Measurements from ENCODE around the gene NDUFS3. TPM values are rescaled to one million over a fixed set of nuclear protein-coding genes. Genes with fewer than 3 reads are reported as not detected.

Gene NDUFS3
- polyA plus RNA-seq, 2 donors, result 126 to 151 TPM

GRCh38 chr11:47595029-47595428 is 16.2 kb downstream of the NDUFS3 start:
- Histone ChIP-seq H3K9me3 (ENCODE audit: control insufficient read depth in 2 of 2, insufficient read depth in 1 of 2, low read depth in 1 of 2, low read length in 1 of 2) (peaks cover 1 to 3% of the 10 kb centered on the region in 2 donors), H3K27me3 (ENCODE audit: control insufficient read depth in 1 of 2, insufficient read depth in 2 of 2, low read length in 2 of 2) (peaks cover 0 to 10% of the 10 kb centered on the region in 2 donors), H3K36me3 (ENCODE audit: control insufficient read depth in 2 of 2, insufficient read depth in 2 of 2, low read length in 1 of 2) (no peaks in the 10 kb centered on the region), H3K27ac (ENCODE audit: low read depth in 2 of 2, low read length in 1 of 2) (no peak overlapping the region), H3K4me1 (ENCODE audit: control insufficient read depth in 2 of 2, insufficient read depth in 2 of 2, low read length in 1 of 2) (peaks cover 4 to 5% of the 10 kb centered on the region in 2 donors), H3K4me3 (ENCODE audit: low read depth in 1 of 2, low read length in 2 of 2) (no peak overlapping the region)
- WGBS, 2 donors, result 68 to 72% methylated on average over 7 of the region's 7 CpGs

- H3K4me3 ChIP-seq (ENCODE audit: low read depth in 1 of 2, low read length in 2 of 2), result no peak overlapping the region
- WGBS, 2 donors, result 100% methylated on average over 1 of the region's 1 CpG
- no peaks in the 10 kb centered on the region for H3K36me3 ChIP-seq (ENCODE audit: control insufficient read depth in 2 of 2, insufficient read depth in 2 of 2, low read length in 1 of 2)
- no peak overlapping the region for H3K27ac ChIP-seq (ENCODE audit: low read depth in 2 of 2, low read length in 1 of 2)
- peaks cover 3 to 4% of the 10 kb centered on the region in 2 donors for H3K4me1 ChIP-seq (ENCODE audit: control insufficient read depth in 2 of 2, insufficient read depth in 2 of 2, low read length in 1 of 2)
- H3K27me3 ChIP-seq (ENCODE audit: control insufficient read depth in 1 of 2, insufficient read depth in 2 of 2, low read length in 2 of 2), result peaks cover 0 to 9% of the 10 kb centered on the region in 2 donors
- peaks cover 0 to 3% of the 10 kb centered on the region in 2 donors for H3K9me3 ChIP-seq (ENCODE audit: control insufficient read depth in 2 of 2, insufficient read depth in 1 of 2, low read depth in 1 of 2, low read length in 1 of 2)
Observed at GRCh38 chr11:47595967-47596366, 17.1 kb downstream of the NDUFS3 start.

- Histone ChIP-seq H3K9me3 (ENCODE audit: control insufficient read depth in 2 of 2, insufficient read depth in 1 of 2, low read depth in 1 of 2, low read length in 1 of 2) (peaks cover 0 to 3% of the 10 kb centered on the region in 2 donors), H3K4me1 (ENCODE audit: control insufficient read depth in 2 of 2, insufficient read depth in 2 of 2, low read length in 1 of 2) (no peaks in the 10 kb centered on the region), H3K27ac (ENCODE audit: low read depth in 2 of 2, low read length in 1 of 2) (no peak overlapping the region), H3K27me3 (ENCODE audit: control insufficient read depth in 1 of 2, insufficient read depth in 2 of 2, low read length in 2 of 2) (no peaks in the 10 kb centered on the region), H3K36me3 (ENCODE audit: control insufficient read depth in 2 of 2, insufficient read depth in 2 of 2, low read length in 1 of 2) (no peaks in the 10 kb centered on the region), H3K4me3 (ENCODE audit: low read depth in 1 of 2, low read length in 2 of 2) (no peak overlapping the region)
- WGBS, 2 donors, result 75 to 82% methylated on average over 4 of the region's 4 CpGs
Observed at GRCh38 chr11:47599902-47600301, 21.0 kb downstream of the NDUFS3 start.

GRCh38 chr11:47603295-47603694 is 24.4 kb downstream of the NDUFS3 start:
- 89 to 94% methylated on average over 4 of the region's 4 CpGs for WGBS, 2 donors
- Histone ChIP-seq H3K4me3 (ENCODE audit: low read depth in 1 of 2, low read length in 2 of 2) (no peak overlapping the region), H3K27ac (ENCODE audit: low read depth in 2 of 2, low read length in 1 of 2) (no peak overlapping the region), H3K9me3 (ENCODE audit: control insufficient read depth in 2 of 2, insufficient read depth in 1 of 2, low read depth in 1 of 2, low read length in 1 of 2) (no peaks in the 10 kb centered on the region), H3K36me3 (ENCODE audit: control insufficient read depth in 2 of 2, insufficient read depth in 2 of 2, low read length in 1 of 2) (no peaks in the 10 kb centered on the region), H3K4me1 (ENCODE audit: control insufficient read depth in 2 of 2, insufficient read depth in 2 of 2, low read length in 1 of 2) (no peaks in the 10 kb centered on the region), H3K27me3 (ENCODE audit: control insufficient read depth in 1 of 2, insufficient read depth in 2 of 2, low read length in 2 of 2) (no peaks in the 10 kb centered on the region)

- no peaks in the 10 kb centered on the region for H3K36me3 ChIP-seq (ENCODE audit: control insufficient read depth in 2 of 2, insufficient read depth in 2 of 2, low read length in 1 of 2)
- no peaks in the 10 kb centered on the region for H3K9me3 ChIP-seq (ENCODE audit: control insufficient read depth in 2 of 2, insufficient read depth in 1 of 2, low read depth in 1 of 2, low read length in 1 of 2)
- no peaks in the 10 kb centered on the region for H3K4me1 ChIP-seq (ENCODE audit: control insufficient read depth in 2 of 2, insufficient read depth in 2 of 2, low read length in 1 of 2)
- H3K4me3 ChIP-seq (ENCODE audit: low read depth in 1 of 2, low read length in 2 of 2), result no peak overlapping the region
- WGBS, 2 donors, result 83 to 91% methylated on average over 3 of the region's 3 CpGs
- H3K27ac ChIP-seq (ENCODE audit: low read depth in 2 of 2, low read length in 1 of 2), result no peak overlapping the region
- no peaks in the 10 kb centered on the region for H3K27me3 ChIP-seq (ENCODE audit: control insufficient read depth in 1 of 2, insufficient read depth in 2 of 2, low read length in 2 of 2)
Observed at GRCh38 chr11:47605921-47606320, 27.0 kb downstream of the NDUFS3 start.

- 52 to 55% methylated on average over 5 of the region's 5 CpGs for WGBS, 2 donors
- Histone ChIP-seq H3K27ac (ENCODE audit: low read depth in 2 of 2, low read length in 1 of 2) (no peak overlapping the region), H3K36me3 (ENCODE audit: control insufficient read depth in 2 of 2, insufficient read depth in 2 of 2, low read length in 1 of 2) (no peaks in the 10 kb centered on the region), H3K9me3 (ENCODE audit: control insufficient read depth in 2 of 2, insufficient read depth in 1 of 2, low read depth in 1 of 2, low read length in 1 of 2) (no peaks in the 10 kb centered on the region), H3K27me3 (ENCODE audit: control insufficient read depth in 1 of 2, insufficient read depth in 2 of 2, low read length in 2 of 2) (no peaks in the 10 kb centered on the region), H3K4me1 (ENCODE audit: control insufficient read depth in 2 of 2, insufficient read depth in 2 of 2, low read length in 1 of 2) (no peaks in the 10 kb centered on the region), H3K4me3 (ENCODE audit: low read depth in 1 of 2, low read length in 2 of 2) (no peak overlapping the region)
Observed at GRCh38 chr11:47606731-47607130, 27.9 kb downstream of the NDUFS3 start.

- no peaks in the 10 kb centered on the region for H3K9me3 ChIP-seq (ENCODE audit: control insufficient read depth in 2 of 2, insufficient read depth in 1 of 2, low read depth in 1 of 2, low read length in 1 of 2)
- 77 to 89% methylated on average over 7 of the region's 7 CpGs for WGBS, 2 donors
- no peaks in the 10 kb centered on the region for H3K4me1 ChIP-seq (ENCODE audit: control insufficient read depth in 2 of 2, insufficient read depth in 2 of 2, low read length in 1 of 2)
- no peaks in the 10 kb centered on the region for H3K36me3 ChIP-seq (ENCODE audit: control insufficient read depth in 2 of 2, insufficient read depth in 2 of 2, low read length in 1 of 2)
- H3K27ac ChIP-seq (ENCODE audit: low read depth in 2 of 2, low read length in 1 of 2), result no peak overlapping the region
- no peak overlapping the region for H3K4me3 ChIP-seq (ENCODE audit: low read depth in 1 of 2, low read length in 2 of 2)
- no peaks in the 10 kb centered on the region for H3K27me3 ChIP-seq (ENCODE audit: control insufficient read depth in 1 of 2, insufficient read depth in 2 of 2, low read length in 2 of 2)
Observed at GRCh38 chr11:47607380-47607779, 28.5 kb downstream of the NDUFS3 start.

GRCh38 chr11:47609675-47610074 is 30.8 kb downstream of the NDUFS3 start:
- H3K36me3 ChIP-seq (ENCODE audit: control insufficient read depth in 2 of 2, insufficient read depth in 2 of 2, low read length in 1 of 2), result no peaks in the 10 kb centered on the region
- H3K9me3 ChIP-seq (ENCODE audit: control insufficient read depth in 2 of 2, insufficient read depth in 1 of 2, low read depth in 1 of 2, low read length in 1 of 2), result no peaks in the 10 kb centered on the region
- H3K4me3 ChIP-seq (ENCODE audit: low read depth in 1 of 2, low read length in 2 of 2), result no peak overlapping the region
- H3K4me1 ChIP-seq (ENCODE audit: control insufficient read depth in 2 of 2, insufficient read depth in 2 of 2, low read length in 1 of 2), result no peaks in the 10 kb centered on the region
- 69 to 72% methylated on average over 3 of the region's 3 CpGs for WGBS, 2 donors
- H3K27ac ChIP-seq (ENCODE audit: low read depth in 2 of 2, low read length in 1 of 2), result no peak overlapping the region
- H3K27me3 ChIP-seq (ENCODE audit: control insufficient read depth in 1 of 2, insufficient read depth in 2 of 2, low read length in 2 of 2), result no peaks in the 10 kb centered on the region

GRCh38 chr11:47611348-47611794 is 32.5 kb downstream of the NDUFS3 start:
- no peak overlapping the region for H3K4me3 ChIP-seq (ENCODE audit: low read depth in 1 of 2, low read length in 2 of 2)
- H3K27ac ChIP-seq (ENCODE audit: low read depth in 2 of 2, low read length in 1 of 2), result no peak overlapping the region
- no peaks in the 10 kb centered on the region for H3K4me1 ChIP-seq (ENCODE audit: control insufficient read depth in 2 of 2, insufficient read depth in 2 of 2, low read length in 1 of 2)
- no peaks in the 10 kb centered on the region for H3K27me3 ChIP-seq (ENCODE audit: control insufficient read depth in 1 of 2, insufficient read depth in 2 of 2, low read length in 2 of 2)
- no peaks in the 10 kb centered on the region for H3K36me3 ChIP-seq (ENCODE audit: control insufficient read depth in 2 of 2, insufficient read depth in 2 of 2, low read length in 1 of 2)
- H3K9me3 ChIP-seq (ENCODE audit: control insufficient read depth in 2 of 2, insufficient read depth in 1 of 2, low read depth in 1 of 2, low read length in 1 of 2), result no peaks in the 10 kb centered on the region
- WGBS, 2 donors, result 76 to 78% methylated on average over 6 of the region's 6 CpGs

GRCh38 chr11:47615249-47615648 is 36.4 kb downstream of the NDUFS3 start:
- Histone ChIP-seq H3K9me3 (ENCODE audit: control insufficient read depth in 2 of 2, insufficient read depth in 1 of 2, low read depth in 1 of 2, low read length in 1 of 2) (no peaks in the 10 kb centered on the region), H3K27ac (ENCODE audit: low read depth in 2 of 2, low read length in 1 of 2) (no peak overlapping the region), H3K27me3 (ENCODE audit: control insufficient read depth in 1 of 2, insufficient read depth in 2 of 2, low read length in 2 of 2) (no peaks in the 10 kb centered on the region), H3K36me3 (ENCODE audit: control insufficient read depth in 2 of 2, insufficient read depth in 2 of 2, low read length in 1 of 2) (peaks cover 1 to 5% of the 10 kb centered on the region in 2 donors), H3K4me3 (ENCODE audit: low read depth in 1 of 2, low read length in 2 of 2) (no peak overlapping the region), H3K4me1 (ENCODE audit: control insufficient read depth in 2 of 2, insufficient read depth in 2 of 2, low read length in 1 of 2) (no peaks in the 10 kb centered on the region)
